GM12801 (cell line): ENCODE data around the gene CREB3L2.

ENCODE experiments used
- TF ChIP-seq, protein P1 (sequence below): IDR thresholded peaks from one replicate; pipeline ENCODE4 v1.5.1; 2011; ENCODE audit warnings: control low read depth; ENCODE audit not compliant: insufficient read length; ENCODE audit errors: extremely low read depth

CREB3L2 gene

GRCh38 chr7:137975221-137975620 is 26.7 kb downstream of the CREB3L2 start:
- TF ChIP-seq, protein P1, sequence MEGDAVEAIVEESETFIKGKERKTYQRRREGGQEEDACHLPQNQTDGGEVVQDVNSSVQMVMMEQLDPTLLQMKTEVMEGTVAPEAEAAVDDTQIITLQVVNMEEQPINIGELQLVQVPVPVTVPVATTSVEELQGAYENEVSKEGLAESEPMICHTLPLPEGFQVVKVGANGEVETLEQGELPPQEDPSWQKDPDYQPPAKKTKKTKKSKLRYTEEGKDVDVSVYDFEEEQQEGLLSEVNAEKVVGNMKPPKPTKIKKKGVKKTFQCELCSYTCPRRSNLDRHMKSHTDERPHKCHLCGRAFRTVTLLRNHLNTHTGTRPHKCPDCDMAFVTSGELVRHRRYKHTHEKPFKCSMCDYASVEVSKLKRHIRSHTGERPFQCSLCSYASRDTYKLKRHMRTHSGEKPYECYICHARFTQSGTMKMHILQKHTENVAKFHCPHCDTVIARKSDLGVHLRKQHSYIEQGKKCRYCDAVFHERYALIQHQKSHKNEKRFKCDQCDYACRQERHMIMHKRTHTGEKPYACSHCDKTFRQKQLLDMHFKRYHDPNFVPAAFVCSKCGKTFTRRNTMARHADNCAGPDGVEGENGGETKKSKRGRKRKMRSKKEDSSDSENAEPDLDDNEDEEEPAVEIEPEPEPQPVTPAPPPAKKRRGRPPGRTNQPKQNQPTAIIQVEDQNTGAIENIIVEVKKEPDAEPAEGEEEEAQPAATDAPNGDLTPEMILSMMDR = no peak

- TF ChIP-seq, protein P1 = no peak
Measured at GRCh38 chr7:137974766-137975165, 27.1 kb downstream of the CREB3L2 start.

GRCh38 chr7:137970253-137970975 is 31.5 kb downstream of the CREB3L2 start:
- TF ChIP-seq, protein P1 = no peak

DNA sequence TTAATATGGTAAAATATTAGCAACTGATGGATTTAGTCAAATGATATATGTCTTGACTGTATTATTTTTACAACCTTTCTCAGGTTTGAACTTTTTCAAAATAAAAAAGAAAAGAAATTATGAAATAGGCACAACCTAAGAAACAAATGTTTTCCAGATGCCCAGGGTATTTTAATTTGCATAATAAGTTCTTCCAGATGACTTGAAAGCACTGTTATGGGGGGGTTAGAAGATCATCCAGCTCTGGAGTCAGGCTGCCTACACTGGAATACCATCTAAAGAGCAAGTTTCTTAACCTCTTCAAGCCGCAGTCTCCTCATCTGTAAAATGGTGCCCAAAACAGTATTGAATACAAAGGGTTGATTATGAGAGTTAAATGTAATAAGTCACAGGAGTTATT is 32.1 kb downstream of the CREB3L2 start:
- TF ChIP-seq, protein P1 = no peak

DNA sequence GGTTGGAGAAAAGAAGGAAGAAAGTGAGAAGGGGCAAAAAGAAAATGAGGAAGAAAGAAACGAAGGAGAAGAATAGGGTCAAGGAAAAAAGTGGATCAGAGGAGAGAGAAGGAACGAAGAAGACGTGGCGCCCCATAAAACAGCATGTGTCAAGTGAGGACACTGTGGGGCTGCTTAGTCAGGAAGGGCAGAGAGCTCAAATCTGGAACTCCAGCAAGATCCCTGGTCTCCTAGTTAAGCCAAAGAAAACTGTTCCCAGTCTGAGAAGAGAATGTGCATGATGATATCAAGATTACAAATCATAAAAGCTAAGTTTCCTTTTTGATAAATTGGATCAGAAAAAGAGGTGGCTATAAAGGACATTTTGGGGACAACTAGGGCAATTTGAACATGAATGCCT is 33.0 kb downstream of the CREB3L2 start:
- TF ChIP-seq, protein P1 = no peak

GRCh38 chr7:137967143-137968018 is 34.5 kb downstream of the CREB3L2 start:
- TF ChIP-seq, protein P1 = no peak

- TF ChIP-seq, protein P1 = no peak
Measured at GRCh38 chr7:137966641-137967142, 35.2 kb downstream of the CREB3L2 start.
